NCI-H1417 treated with DMSO at 0.1 percent for 48 hours (cell line): ENCODE measurements around the gene RAPGEF4.
"Not testable (repeated sequence)": the region's sequence is repeated elsewhere in the genome, so short reads cannot be mapped to it uniquely, and the experiment has no call there.

Experiments
- DNase-seq: peaks from one replicate; lab custom pipeline; 2025; lab: John Stamatoyannopoulos, UW

Gene RAPGEF4

DNA sequence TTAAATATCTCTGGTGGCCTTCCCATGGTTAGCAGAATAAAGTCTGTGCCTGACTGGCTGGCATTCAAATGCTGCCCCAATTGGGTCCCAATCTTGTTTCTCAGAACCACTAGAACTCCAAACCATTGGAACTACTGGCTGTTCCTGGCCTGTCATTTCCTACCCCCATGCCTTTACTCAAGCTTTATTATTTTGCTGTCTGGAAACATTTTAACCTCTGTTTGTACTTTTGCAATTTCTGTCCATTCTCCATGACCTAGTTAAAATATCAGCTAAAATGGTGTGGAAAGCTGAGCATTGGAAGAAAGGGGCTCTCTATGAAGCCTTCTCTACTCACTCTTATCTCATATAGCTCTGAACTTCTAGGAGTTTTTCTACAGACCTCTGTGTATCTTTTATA, 38.7 kb downstream of the RAPGEF4 start:
- no peak for DNase-seq

DNA sequence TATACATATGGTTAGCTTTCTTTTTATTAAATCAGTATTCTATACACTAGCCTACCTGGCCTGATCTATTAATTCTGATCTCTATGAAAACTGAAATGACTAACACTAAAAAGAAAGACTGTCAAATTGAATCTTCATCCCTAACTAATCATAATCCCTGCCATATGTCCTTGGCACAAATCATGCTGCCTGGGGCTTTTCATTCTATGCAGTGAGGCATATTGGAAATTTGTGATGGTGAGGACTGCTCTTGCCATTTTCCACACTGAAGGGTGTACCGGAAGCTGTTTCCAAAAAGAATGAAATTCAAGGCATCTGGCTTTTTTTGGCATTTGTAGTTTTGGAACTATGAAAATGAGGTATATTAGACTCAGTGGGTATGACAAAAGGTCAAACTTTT, 39.7 kb downstream of the RAPGEF4 start:
- DNase-seq = no peak

DNA sequence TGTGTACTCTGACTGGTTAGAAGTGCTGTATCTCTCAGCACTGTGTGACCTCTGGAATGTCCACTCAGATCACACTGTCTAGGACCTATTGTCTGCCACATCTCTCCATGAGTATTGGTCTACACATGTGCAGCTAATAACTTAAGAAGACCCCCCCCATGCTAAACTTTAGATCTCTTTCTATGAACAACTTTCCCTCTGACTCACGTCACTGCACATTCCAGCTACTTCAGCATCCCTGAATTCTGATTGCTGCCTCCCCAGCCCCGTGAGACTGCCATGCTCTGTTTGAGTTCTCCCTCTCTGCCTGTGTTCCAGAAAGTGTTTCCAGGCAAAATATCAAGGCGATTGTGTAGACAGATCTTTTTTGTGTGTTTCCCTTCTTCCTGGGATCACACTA, 41.8 kb downstream of the RAPGEF4 start:
- DNase-seq = no peak

DNA sequence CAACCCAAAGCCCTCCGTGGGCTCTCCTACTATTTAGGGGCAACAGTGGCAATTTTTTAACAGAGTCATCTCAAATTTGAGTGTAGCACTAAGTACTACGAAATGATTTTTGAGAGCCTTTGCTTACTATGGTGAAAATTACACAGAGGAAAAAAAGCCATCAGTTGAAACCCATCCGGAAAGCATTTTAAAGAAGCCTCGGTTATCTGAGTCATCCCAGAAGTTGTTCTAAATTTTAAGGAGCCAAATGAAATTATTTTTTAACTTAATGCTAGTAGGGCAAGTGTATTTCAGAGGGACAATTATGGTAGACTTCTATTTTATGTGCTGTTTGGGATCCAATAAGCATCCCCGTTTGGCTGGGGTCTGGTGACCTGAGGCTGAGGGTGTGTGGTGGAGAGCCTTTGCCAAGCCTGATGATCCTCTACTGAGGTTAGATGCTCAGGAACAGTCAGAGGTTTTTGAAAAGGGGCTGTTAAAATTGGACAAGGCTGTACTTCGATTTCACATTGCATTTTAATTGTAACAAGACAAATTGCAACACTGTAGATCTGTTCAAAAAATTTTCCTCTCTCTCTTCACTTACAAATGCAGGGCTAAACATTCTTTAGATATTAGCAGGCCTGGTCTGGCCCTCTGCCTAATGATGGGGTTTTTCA, 47.0 kb downstream of the RAPGEF4 start:
- DNase-seq = no peak

DNA sequence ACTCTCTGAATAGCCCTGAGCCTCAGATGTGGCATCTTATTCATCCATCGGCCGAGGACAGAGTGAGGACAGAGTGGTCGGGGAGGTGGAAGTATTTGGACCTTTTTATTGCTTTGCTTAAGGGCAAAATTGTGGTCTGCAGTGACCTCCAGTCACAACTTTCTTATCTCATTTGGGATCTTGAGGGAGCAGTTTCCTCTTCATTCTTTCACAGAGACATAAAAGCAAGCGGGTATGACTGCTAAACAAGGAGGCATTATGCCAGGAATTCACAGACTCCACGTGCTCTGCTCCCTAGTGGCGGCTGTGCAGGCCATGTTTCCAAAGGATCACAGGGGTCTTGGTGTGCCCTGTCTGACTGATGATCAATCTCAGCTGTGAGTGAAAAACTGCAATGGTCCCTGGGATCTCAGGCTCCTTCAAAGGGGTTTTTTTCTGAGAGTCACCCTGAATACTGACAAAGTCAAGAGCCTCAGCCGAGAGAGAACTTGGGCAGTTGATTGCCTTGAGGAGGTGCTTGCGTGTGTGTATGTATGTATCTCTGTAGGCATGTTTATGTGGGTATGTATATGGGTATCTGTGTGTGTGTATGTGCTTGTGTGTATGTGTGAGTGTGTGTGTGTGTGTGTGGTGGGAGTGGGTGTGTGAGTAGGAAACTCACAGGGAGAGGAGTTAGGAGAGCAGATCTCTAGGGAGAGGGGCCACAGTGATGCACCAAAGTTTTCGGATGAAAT, 47.7 kb downstream of the RAPGEF4 start:
- DNase-seq = no peak

DNA sequence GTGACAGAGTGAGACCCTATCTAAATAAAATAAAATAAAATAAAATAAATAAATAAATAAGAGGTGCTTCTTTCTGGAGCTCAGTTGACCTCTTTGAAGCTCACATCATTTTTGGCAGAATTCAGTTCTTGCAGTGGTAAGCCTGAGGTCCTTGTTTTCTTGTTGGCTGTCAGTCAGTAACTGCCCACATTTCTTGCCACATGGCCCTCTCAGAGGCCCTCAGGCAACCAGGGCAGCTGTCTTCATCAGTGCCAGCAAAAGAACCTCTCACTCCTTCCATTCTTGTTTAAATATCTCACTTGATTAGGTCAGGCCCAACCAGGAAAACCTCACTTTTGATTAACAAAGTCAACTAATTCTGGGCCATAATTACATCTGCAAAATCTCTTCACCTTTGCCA, 53.2 kb downstream of the RAPGEF4 start:
- DNase-seq = no peak

DNA sequence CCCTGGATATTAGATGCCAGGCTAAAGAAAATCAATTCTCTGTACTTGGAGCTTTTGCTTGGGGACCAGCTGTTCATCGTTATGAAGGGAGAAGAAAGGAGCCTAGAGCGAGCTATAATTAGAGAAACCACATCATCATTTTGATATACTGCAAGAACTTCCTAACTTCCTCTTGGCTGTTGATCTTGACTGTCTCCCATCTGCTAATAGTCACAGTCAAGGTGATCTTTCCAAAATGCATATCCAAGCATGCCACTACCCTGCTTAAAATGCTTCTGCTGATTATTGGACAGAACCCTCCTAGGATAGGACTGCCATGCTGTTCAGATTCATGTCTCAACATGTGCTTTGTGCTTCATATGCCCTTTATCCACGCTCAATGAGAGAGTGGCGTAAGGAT, 54.8 kb downstream of the RAPGEF4 start:
- DNase-seq = no peak

DNA sequence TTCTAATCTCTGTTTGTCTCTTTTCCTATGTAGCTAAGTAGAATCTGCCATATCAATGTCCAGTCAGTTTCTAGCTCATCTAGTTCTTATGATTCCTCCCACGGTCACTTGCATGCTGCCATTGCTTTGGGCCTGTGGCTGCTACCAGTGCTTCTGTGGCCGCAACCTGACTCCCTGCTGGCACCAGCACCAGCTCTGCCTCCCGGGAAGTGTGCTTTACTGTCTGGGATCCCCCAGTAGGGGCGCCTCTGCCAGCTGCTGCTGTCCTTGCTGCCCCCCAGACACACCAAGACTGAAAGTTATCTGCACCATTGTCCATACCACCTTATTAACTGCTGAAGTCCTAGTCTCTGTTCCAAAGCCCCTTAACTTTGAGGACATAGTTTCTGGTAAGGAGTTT, 56.3 kb downstream of the RAPGEF4 start:
- no peak for DNase-seq

DNA sequence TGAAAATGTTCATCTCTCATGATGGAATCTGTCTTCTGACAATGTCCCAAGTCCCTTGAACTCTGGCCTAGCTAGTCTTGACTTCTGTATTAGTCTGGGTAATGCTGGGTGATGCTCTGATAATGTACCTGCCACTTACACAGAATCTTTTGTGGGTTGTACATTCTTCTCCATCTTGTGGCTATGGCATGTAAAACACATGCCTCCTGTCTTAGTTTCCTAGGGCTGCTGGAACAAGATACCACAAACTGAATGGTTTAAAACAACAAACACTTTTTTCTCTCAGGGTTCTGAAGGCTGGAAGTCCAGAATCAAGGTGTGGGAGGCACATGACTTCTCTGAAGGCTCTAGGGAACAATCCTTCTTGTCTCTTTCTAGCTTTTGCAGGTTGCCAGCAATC, 57.1 kb downstream of the RAPGEF4 start:
- DNase-seq = no peak

DNA sequence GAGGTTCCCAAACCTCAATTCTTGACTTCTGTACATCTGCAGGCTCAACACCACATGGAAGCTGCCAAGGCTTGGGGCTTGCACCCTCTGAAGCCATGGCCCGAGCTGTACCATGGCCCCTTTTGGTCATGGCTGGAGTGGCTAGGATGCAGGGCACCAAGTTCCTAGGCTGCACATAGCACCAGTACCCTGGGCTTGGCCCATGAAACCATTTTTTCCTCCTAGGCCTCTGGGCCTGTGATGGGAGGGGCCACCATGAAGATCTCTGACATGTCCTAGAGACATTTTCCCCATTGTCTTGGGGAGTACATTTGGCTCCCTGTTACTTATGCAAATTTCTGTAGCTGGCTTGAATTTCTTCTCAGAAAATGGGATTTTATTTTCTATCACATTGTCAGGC, 67.7 kb downstream of the RAPGEF4 start:
- not testable (repeated sequence) for DNase-seq

DNA sequence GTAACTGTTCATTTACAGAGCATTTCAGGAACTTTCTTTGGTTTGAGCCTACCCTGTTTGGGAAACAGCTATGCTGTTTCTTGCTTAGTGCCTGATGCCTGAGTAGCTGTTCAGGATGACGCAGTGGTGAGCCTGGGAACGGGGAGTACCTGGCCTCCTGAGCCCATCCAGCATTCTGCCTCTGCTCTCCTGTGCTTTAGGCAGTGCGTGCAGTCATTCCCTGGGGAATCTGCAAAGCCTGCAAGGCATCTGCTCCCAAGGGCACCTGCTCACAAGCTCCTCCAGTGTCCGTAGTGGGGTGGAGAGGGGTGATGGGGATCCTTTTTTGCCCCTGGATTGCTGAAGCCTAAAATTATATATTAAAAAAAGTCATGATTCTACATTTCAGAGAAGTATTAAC, 68.8 kb downstream of the RAPGEF4 start:
- no peak for DNase-seq

DNA sequence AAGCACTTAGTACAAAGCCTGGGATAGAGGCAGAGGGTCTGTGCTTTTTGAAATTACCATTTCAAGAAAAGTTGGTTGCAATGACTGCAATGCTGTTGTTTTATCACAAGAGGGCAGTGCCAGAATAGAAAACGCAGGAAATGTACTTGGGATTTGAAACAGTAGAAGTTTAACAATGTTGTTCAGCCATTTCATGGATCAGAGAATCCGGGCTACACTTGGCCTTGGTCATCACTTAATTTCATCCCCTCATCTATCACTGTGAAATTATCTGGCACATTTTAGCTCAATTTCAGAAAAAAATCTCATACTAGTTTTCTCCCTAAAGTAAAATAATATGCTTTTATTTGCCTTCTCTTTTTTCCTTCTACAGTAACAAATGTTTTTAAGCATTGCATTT, 70.8 kb downstream of the RAPGEF4 start:
- DNase-seq = no peak

DNA sequence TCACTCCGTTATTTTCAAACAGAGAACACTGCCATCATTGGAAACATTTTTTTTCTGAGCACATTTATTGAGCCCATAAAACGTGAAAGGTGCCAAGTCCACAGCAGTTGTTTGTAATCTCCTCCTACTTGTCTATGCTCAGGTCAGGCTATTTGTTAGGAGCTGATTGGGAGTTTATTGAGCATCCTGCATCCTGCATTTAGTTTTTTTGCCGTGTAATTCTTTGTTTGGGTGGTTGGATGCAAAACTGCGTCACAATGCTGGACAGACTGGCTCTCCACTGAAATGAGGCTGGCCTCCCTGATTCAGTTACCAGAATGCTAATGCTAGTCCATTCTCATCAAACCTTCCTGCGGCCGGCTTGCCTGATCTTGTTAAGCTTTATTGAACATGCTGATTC, 71.4 kb downstream of the RAPGEF4 start:
- DNase-seq = no peak

DNA sequence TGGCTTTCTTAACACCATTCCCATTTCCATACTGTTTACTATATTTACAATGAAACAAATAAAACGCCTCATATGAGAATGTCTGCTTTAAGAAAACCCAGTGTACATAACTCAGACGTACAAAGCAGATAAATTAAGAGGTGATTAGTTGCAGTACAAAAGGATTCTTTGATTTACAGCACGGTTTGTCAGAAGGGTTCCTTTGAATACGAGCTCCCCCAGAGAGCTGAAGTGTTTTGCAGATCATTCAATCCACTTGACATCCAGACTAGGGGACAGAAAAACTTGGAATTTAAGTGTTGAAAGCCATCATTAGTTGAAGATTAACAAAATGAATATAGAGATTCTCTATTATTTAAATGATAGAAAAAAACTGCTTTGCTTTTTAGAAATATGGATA, 72.5 kb downstream of the RAPGEF4 start:
- DNase-seq = no peak

DNA sequence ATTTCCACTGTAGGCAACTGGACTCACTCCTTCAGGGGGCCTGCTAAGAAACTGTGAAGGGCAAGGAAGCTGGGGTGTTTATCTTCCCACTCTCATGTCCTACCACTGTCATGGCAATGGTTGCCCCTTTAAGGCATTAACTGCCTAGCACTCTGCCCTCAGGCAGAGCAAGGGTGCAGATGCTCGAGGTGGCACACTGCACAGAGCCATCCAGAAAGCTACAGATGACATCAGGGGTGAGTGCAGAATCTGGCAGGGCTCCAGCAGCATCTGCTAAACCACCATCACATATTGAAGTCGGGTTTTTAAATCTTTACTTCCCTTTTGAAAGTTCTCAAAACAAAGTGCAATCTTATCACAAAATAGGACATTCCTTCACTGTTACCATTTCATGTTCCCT, 75.4 kb downstream of the RAPGEF4 start:
- no peak for DNase-seq

DNA sequence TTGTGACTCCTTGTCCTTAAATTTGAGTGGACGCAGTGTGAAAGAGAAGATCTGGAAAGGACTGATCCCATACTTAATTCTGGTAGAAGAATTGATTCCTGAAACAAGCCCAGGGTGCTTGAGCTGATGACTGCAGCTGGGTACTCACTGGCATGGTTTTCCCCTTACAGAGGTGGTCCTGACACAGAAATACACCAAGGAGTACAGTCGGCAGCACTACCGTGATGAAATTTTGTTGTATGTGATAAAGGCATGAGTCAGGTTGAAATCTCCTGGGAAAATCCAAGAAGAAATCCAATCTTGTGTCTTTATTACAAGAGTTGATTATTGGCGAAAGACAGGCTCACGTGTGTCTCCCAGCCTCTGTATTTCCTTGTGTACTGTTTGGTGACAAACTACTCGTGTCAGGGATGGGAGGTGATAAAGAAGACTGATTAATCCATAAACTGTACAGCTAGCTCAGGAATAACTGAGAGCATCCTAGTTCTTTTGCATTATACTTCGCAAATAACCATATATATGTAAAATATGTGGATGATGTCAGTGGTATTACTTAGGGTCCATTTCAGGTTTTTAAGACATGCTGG, 76.6 kb downstream of the RAPGEF4 start:
- DNase-seq = no peak

DNA sequence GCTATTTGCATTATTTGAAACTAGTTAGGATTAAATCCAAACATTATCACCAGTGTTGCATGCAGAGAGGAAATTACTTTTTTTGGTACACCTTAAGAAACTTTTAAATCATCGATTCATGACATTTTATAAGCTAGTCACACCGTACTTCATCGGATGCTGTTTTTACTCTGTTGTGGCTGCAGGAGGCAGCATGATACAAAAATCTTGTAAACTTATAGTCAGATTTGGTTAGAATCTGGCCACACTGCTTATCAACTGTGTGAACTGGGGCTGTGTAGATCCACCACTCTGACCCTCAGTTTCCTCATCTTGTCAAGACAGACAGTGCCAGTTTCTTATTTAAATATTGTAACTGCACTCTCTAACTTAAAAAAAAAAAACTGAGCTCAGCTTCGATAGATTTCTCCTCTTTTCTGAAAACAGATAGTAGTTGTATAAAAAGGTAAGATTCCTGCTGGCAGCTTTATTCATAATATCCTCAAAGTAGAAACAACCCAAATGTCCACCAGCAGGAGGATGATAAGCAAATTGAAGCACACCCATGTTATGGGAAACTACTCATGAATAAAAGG, 77.8 kb downstream of the RAPGEF4 start:
- no peak for DNase-seq

DNA sequence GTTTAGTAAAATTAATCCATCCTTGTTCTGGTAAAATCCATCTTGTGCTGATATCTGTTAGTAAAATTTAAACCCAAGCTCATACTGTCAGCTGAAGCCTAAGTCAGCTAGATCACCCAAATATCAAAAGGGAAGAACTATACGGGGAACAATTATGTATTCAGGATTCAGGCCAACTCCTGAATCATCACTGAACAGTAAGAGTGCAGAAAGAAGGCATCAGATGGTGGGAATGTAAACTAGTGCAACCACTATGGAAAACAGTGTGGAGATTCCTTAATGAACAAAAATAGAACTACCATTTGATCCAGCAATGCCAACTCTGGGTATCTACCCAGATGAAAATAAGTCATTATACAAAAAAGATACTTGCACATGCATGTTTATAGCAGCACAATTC, 81.8 kb downstream of the RAPGEF4 start:
- no peak for DNase-seq

DNA sequence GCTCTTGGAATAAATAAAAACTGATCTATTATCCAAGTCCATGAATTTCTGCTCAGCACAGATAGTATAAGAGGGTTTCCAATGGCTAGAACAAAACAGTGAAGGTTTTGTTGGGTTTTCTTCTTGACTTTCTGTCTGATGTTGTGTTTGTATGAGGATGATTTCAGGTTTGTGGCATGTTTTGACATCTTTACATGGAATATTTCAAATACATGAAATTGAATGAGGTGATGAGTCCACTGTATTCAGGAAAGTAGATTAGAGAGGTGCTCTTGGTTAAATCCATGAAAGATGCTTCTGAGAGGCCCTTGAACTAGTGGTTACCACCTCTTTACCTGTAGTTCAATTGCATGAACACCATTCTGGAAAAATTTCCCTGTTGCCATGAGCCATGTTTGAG, 84.3 kb downstream of the RAPGEF4 start:
- DNase-seq = no peak

DNA sequence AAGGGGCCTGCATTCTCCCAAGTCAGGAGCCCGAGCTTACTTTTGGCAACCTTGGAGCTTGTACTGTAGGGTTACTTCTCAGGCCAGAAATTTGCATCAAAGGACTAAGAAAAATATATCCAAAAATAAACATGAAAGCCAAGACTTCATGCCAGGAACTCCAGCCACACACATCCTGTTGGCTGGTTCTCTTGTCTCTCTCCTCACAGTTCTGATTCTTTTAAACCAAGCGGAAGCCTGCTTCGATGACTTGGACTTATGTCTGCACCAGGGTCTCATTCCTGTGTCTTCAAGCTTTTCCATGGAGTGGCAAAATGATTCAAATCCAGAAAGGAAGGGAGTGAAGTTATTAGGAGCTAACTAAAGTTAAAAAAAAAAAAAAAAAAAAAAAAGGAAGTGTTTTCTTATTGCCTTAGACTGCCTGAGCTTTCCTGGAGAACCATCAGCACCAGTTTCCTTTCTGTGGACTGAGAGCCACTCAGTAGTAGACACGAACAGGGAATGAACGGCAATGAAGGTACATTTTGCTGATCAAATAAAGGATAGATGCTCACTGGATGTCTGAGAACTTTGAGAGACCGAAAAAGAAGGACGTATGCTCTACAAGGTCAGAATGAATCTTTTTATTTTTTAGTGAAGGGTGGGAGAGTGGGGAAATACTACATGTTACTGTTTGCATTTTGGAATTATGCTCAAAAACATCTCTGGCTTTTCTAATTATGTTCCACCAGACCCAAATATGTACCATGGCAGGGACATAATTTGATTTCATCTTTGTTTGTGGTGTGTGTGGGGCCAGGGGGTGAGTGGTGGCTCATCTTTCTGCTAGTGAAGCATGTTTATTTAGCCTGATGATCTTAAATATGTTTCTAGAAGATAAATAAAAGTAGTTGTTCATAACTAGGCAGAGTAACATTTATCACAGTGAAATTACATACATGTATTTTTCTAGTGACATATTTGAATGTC, 86.0 kb downstream of the RAPGEF4 start:
- no peak for DNase-seq

DNA sequence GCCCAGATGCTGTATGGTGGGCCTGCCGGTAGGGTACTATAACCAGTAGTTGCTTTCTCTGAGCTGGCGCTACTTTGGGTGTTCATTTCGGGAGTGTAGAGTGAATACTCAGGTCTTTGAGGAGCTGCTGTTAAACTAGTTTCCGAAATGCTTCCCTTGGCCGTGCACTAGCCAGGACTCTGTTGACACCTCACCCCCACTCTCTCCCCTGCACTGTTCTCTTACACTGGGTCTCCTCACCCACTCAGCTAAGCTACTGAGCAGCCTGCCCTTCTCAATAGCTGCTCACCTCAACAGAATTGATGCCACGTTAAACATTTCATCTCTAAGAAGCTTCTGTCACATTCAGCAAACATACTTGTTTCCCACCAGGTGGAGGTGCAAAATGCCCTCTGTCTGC, 86.9 kb downstream of the RAPGEF4 start:
- no peak for DNase-seq

DNA sequence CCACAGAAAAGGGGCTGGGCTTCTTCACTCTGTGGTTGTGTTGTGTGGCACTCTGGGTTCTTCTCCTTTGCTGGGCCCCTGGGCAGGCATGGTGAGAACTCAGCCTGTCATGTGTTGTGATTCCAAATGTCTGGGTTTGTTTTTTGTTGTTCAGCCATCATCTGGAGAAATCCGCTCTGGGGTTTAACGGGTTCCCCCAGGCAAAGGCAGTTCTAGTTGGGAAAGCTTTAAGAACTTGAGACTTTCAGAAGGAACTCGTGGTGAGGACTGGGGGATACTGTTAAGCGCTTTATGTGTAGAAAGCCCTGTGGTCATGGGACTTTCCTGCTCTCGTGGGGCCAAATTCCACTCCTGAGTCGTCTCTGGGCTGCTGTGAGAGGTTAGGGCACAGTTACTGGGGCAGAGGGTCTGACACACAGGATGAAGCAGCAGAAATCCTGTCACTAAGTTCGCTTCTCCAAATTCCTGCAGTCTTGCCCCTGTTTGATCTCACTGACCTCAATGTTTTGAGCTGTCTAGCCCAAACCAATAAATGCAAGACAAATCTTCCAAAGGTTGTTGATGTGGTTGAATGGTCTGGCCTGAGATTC, 87.7 kb downstream of the RAPGEF4 start:
- DNase-seq = no peak
